Heart left ventricle (tissue), 16 donors: ENCODE measurements around the gene PRKCB. TPM values are rescaled to one million over a fixed set of nuclear protein-coding genes. Genes with fewer than 3 reads are reported as not detected.

Experiments
- ATAC-seq, 4 donors: fragments of 200-7000 bp; cut with Tn5 transposase; one replicate each; pipeline ENCODE4 v1.9.1; 2020 to 2022; ENCODE audit warnings: moderate library complexity in 4 of 4, mild to moderate bottlenecking in 3 of 4, moderate number of reproducible peaks in 1 of 4
- DNase-seq, 5 donors: peaks; one replicate each; pipeline ENCODE4 v3.0.0-alpha.2; 2020
- H3K27ac ChIP-seq, 12 donors: fragments of 200-600 bp; sonication (generic) in 4 of 12; one replicate each; pipeline versions ENCODE4 v1.5.0 to v1.8.0; 2016 to 2022; ENCODE audit warnings: mild to moderate bottlenecking in 2 of 12
- H3K27me3 ChIP-seq, 9 donors: fragments of 200-600 bp; sonication (generic) in 2 of 9; one replicate each; pipeline versions ENCODE4 v1.5.1 to v1.8.0; 2016 to 2022; ENCODE audit warnings: mild to moderate bottlenecking in 3 of 9
- H3K36me3 ChIP-seq, 9 donors: fragments of 200-600 bp; sonication (generic) in 2 of 9; one replicate each; pipeline versions ENCODE4 v1.5.0 to v1.8.0; 2018 to 2022; ENCODE audit warnings: mild to moderate bottlenecking in 2 of 9
- H3K4me1 ChIP-seq, 12 donors: fragments of 200-600 bp; sonication (generic) in 4 of 12; one replicate each; pipeline versions ENCODE4 v1.5.0 to v1.8.0; 2016 to 2022; ENCODE audit warnings: mild to moderate bottlenecking in 3 of 12
- H3K4me3 ChIP-seq, 12 donors: fragments of 200-600 bp; sonication (generic) in 4 of 12; one replicate each; pipeline versions ENCODE4 v1.5.0 to v1.8.0; 2017 to 2022; ENCODE audit warnings: mild to moderate bottlenecking in 9 of 12, moderate library complexity in 4 of 12
- H3K9me3 ChIP-seq, 12 donors: fragments of 200-600 bp; sonication (generic) in 4 of 12; one replicate each; pipeline versions ENCODE4 v1.5.0 to v1.8.0; 2016 to 2022; ENCODE audit warnings: mild to moderate bottlenecking in 1 of 12
- POLR2A ChIP-seq, 2 donors: fragments of 450-650 bp; IDR thresholded peaks; one replicate each; pipeline ENCODE4 v1.6.1; 2017; ENCODE audit warnings: antibody characterized with exemption in 2 of 2, mild to moderate bottlenecking in 2 of 2, moderate library complexity in 2 of 2
- WGBS, 4 donors: extraction: QIAGEN DNeasy Blood & Tissue Kit in 2 of 4; methylation state at CpG; one replicate each; pipeline versions ENCODE4 v1.1.5 to v1.1.7; 2013 to 2018; 5-methylcytosine and 5-hydroxymethylcytosine counted together
- intact Hi-C, 10 donors: fragments of 100-400 bp; cut with DNase I; formaldehyde crosslinking; loops; one replicate each; pipeline versions ENCODE4 v1.11.1 to v1.14.2; 2022
- polyA plus RNA-seq, 2 donors: library from polyadenylated mRNA; stranded (reverse); fragments of 200-250 nt; gene quantifications; one replicate each; pipeline ENCODE4 v1.2.3, GENCODE V29; 2013
- total RNA-seq, 9 donors: library from RNA; depleted of rRNA in 2 of 9; stranded (reverse); fragments of >200 nt in 2 of 9; fragmentation: NEBNext Ultra II Directional in 3 of 9; extraction: Animal tissue kit (Norgen Biotek cat#: 25700) in 3 of 9; gene quantifications; one replicate each; pipeline versions ENCODE4 v1.1.0 to v1.2.4, GENCODE V29; 2016 to 2023
- TF ChIP-seq, protein P1 (sequence below), 12 donors: fragments of 200-600 bp; sonication (generic) in 4 of 12; IDR thresholded peaks; one replicate each; pipeline versions ENCODE4 v1.5.0 to v1.8.0; 2018 to 2022; ENCODE audit warnings: antibody characterized with exemption in 12 of 12, mild to moderate bottlenecking in 5 of 12
- donor health status: ischemic (EF 13 %, LVEDD 7.1; RV severe dilation, severe dysfunction).
- donor health status: healthy with polysubstance abuse.
- donor health status: DM: no; HTN: yes; CAD: no.
- donor health status: DM: no; HTN: no; CAD: no.
- donor health status: ischemic (EF 25% LVEDD 6.9; RV normal size, moderate dysfunction).
- donor health status: ischemic (EF 25% LVEDD 5.7; RV mildly dilated, moderate dysfunction).
- donor health status: healthy.
- donor health status: DM: yes; HTN: yes; CAD: no.
- donor health status: ischemic (EF 35%, LVEDD 5.7; RV mildly dilated, moderate dysfunction).
- donor health status: nonischemic (EF 11% LVEDD 7.7; RV severe dilation, severe dysfunction).
- donor health status: DM: yes; HTN: yes; CAD: no.
- donor health status: PGD.
- donor health status: ischemic (EF 29% LVEDD 5.4; RV normal size, mild dysfunction).
- donor health status: nonischemic (EF 23%, LVEDD 6.1; RV moderate dilation, normal function).

PRKCB gene
- total and polyA plus RNA-seq, 11 donors: 0.30 to 18.4 (median 1.7) TPM

DNA sequence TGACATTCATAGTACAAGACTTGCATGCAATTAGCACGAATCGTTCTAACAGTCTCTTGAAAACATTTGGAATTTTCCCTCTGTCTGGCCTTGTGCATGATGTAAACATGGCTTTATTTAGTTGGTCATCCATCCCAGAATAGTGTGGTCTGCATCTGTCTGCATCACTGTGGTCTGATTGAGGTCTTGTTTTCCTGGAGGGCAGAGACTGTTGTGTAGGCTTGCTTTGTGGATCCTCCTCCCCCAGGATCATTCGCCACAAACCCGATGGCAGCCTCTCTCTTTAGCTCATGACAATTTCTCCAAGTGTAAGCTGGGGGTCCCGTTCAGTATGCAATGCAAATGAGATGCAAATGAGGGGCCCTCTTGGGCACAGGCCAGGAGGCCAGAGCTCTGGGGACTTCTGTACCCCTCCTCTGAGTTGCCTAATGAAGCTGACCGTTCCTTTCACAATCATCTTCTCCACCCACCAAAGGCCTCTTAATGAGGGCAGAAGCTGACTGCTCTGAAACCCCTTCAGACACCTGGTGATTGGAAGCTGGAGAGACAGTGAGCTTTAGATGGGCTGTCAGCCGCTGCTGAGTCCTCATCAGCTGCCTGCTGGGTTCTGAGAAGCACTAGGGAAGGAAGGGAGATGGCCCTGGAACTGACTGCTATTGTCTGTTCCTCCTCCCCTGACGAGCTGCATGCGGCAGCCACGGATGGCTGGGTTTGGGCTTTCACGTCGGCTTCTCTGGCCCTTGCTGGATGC, 219.1 kb downstream of the PRKCB start:
- 30 to 37% (median 36%) methylated on average over 12 of the region's 12 CpGs for WGBS, 4 donors
- ATAC-seq: no peak
- intact Hi-C loops: loop anchor here in 1 of 10 donors (5.0 kb wide), 1 partner anchor 447 kb away; no protein-coding TSS in a partner anchor
- Histone ChIP-seq H3K4me3 (no peak overlapping the region), H3K4me1 (no peaks in the 10 kb centered on the region), H3K36me3 (no peaks in the 10 kb centered on the region), H3K9me3 (no peaks in the 10 kb centered on the region), H3K27ac (no peak overlapping the region), H3K27me3 (peaks cover 0 to 58% (median 4%) of the 10 kb centered on the region in 9 donors)
- TF ChIP-seq POLR2A (IDR thresholded peaks at IDR 0.05): no peak
- TF ChIP-seq, protein P1, sequence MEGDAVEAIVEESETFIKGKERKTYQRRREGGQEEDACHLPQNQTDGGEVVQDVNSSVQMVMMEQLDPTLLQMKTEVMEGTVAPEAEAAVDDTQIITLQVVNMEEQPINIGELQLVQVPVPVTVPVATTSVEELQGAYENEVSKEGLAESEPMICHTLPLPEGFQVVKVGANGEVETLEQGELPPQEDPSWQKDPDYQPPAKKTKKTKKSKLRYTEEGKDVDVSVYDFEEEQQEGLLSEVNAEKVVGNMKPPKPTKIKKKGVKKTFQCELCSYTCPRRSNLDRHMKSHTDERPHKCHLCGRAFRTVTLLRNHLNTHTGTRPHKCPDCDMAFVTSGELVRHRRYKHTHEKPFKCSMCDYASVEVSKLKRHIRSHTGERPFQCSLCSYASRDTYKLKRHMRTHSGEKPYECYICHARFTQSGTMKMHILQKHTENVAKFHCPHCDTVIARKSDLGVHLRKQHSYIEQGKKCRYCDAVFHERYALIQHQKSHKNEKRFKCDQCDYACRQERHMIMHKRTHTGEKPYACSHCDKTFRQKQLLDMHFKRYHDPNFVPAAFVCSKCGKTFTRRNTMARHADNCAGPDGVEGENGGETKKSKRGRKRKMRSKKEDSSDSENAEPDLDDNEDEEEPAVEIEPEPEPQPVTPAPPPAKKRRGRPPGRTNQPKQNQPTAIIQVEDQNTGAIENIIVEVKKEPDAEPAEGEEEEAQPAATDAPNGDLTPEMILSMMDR (IDR thresholded peaks at IDR 0.05): no peak
- no peak for DNase-seq

DNA sequence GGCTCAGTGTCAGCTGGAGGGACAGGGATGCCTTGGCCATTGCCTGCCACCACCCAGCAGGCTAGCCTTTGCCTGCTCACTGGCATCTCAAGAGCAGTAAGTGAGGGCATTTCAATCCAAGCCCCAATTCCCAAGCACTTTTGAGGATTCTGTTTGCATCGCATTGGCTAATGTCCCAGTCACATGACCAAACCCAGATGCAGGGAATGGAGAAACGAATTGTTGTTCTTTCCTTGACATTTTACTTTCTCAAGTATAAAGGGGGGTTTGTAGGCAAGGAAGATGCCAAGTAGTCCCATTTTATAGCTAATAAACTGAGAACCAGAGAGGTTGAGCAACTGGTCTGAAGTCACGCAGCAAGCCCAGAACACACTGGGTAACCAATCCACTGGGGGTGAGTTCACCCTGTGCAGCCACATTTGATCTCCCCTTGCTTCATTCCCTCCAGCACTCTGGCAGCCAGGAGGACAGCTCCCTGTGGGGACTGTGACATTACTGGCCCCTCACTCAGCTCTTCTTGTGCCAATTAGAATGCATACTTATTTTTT, 226.6 kb downstream of the PRKCB start:
- Histone ChIP-seq H3K4me3 (no peak overlapping the region), H3K36me3 (no peaks in the 10 kb centered on the region), H3K9me3 (peaks cover 0 to 3% (median 0%) of the 10 kb centered on the region in 12 donors), H3K27ac (no peak overlapping the region), H3K4me1 (no peaks in the 10 kb centered on the region), H3K27me3 (peaks cover 0 to 14% (median 0%) of the 10 kb centered on the region in 9 donors)
- intact Hi-C loops: loop anchor here in 1 of 10 donors (5.0 to 10.0 kb wide), 2 partner anchors 58 to 440 kb away; no protein-coding TSS in a partner anchor
- WGBS, 4 donors: 74 to 86% (median 76%) methylated on average over 3 of the region's 3 CpGs
- DNase-seq (no peak), ATAC-seq (no peak)
- TF ChIP-seq POLR2A (IDR thresholded peaks at IDR 0.05): no peak
- TF ChIP-seq, protein P1 (IDR thresholded peaks at IDR 0.05): no peak

DNA sequence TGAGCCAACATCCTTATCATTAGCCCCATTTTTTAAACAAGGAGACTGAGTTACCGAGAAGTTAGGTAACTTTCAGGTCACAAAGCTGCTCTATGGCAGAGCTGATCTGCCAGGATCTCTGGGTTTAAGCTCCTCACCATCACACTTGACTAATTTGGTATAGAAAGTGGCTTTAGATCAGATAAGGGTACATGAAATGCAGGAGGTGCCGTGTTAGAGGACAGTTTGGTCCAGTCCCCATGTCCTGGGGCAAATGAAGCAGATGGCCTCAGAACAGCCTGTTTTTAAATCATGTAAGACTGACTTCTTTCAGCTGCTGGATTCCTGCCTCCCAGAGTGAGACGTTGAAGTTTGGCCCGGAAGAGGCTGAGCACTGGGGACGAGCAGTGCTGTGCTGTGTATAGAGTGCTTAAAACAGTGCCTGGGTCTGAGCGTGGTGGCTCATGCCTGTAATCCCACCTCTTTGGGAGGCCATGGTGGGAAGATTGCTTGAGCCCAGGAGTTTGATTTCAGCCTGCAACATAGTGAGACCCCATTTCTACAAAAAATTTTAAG, 233.3 kb downstream of the PRKCB start:
- no peaks in the 10 kb centered on the region for H3K36me3 ChIP-seq
- DNase-seq (no peak), ATAC-seq (no peak)
- no peak overlapping the region for H3K27ac ChIP-seq
- intact Hi-C loops: loop anchor here in 1 of 10 donors (10.0 kb wide), 1 partner anchor 64 kb away; no protein-coding TSS in a partner anchor
- no peaks in the 10 kb centered on the region for H3K4me1 ChIP-seq
- TF ChIP-seq, protein P1 (IDR thresholded peaks at IDR 0.05): no peak
- no peak for TF ChIP-seq POLR2A (IDR thresholded peaks at IDR 0.05)
- no peaks in the 10 kb centered on the region for H3K9me3 ChIP-seq
- peaks cover 0 to 4% (median 0%) of the 10 kb centered on the region in 9 donors for H3K27me3 ChIP-seq
- WGBS, 4 donors: 77 to 80% (median 79%) methylated on average over 6 of the region's 6 CpGs
- H3K4me3 ChIP-seq: no peak overlapping the region

DNA sequence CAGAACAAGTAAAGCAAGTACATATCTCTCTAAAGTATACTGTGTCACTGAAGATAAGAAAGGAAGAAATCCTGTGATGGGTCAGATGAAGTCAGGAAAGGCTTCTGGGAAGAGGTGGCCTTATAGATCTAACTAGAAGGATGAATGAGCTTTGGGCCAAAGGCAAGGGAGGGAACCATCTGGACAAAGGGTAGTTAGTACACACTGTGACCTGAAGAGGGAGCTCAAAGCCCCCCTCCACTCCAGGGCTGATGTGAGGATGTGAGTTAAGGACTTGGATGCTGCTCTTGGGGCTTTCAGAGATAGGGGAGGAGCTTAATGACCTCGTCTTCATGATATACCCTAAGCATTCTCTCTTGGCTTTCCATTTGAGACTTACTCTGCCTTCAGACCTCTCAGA, 235.1 kb downstream of the PRKCB start:
- WGBS, 4 donors: 20 to 25% (median 23%) methylated on average over 1 of the region's 1 CpG
- Histone ChIP-seq H3K36me3 (no peaks in the 10 kb centered on the region), H3K9me3 (no peaks in the 10 kb centered on the region), H3K4me1 (no peaks in the 10 kb centered on the region), H3K4me3 (no peak overlapping the region), H3K27me3 (no peaks in the 10 kb centered on the region), H3K27ac (no peak overlapping the region)
- intact Hi-C loops: loop anchor here in 9 of 10 donors (1.0 to 5.0 kb wide), 5 partner anchors 181 to 433 kb away; partner anchors contain the start of gene CACNG3 (in 1 of the 9)
- TF ChIP-seq POLR2A (IDR thresholded peaks at IDR 0.05): no peak
- TF ChIP-seq, protein P1 (IDR thresholded peaks at IDR 0.05): peak in 11 of 12 donors; percentile 32 to 61 (median 50)
- peak in 1 of 5 donors; percentile 24 for DNase-seq
- ATAC-seq: peak in 3 of 4 donors; percentile 45 to 75 (median 62)
